Skeletal muscle tissue (tissue), 4 donors: ENCODE results near the gene DNM2. TPM values are rescaled to one million over a fixed set of nuclear protein-coding genes. Genes with fewer than 3 reads are reported as not detected.
A peak's percentile ranks its signal among the peaks of the same experiment; 100 is the strongest.
"Not testable (repeated sequence)": the region's sequence is repeated elsewhere in the genome, so short reads cannot be mapped to it uniquely, and the experiment has no call there.

Source experiments
- H3K27ac ChIP-seq: one replicate; pipeline ENCODE4 v1.7.0; 2013; ENCODE audit warnings: mild to moderate bottlenecking, low read depth, low read length, inconsistent platforms
- H3K27me3 ChIP-seq, 3 donors: one replicate each; pipeline ENCODE4 v1.7.0; 2013; ENCODE audit warnings: low read length in 3 of 3; ENCODE audit not compliant: control insufficient read depth in 3 of 3, insufficient read depth in 3 of 3
- H3K36me3 ChIP-seq, 3 donors: one replicate each; pipeline ENCODE4 v1.7.0; 2013; ENCODE audit warnings: low read length in 3 of 3; ENCODE audit not compliant: control insufficient read depth in 3 of 3, insufficient read depth in 3 of 3
- H3K4me1 ChIP-seq, 3 donors: one replicate each; pipeline ENCODE4 v1.7.0; 2013; ENCODE audit warnings: low read length in 3 of 3, mild to moderate bottlenecking in 3 of 3; ENCODE audit not compliant: control insufficient read depth in 3 of 3, insufficient read depth in 3 of 3
- H3K4me3 ChIP-seq, 3 donors: one replicate each; pipeline ENCODE4 v1.7.0; 2013; ENCODE audit warnings: low read length in 3 of 3
- H3K9ac ChIP-seq, 3 donors: one replicate each; pipeline ENCODE4 v1.7.0; 2013; ENCODE audit warnings: low read length in 3 of 3, mild to moderate bottlenecking in 3 of 3, moderate library complexity in 2 of 3, low read depth in 1 of 3
- H3K9me3 ChIP-seq, 3 donors: one replicate each; pipeline ENCODE4 v1.7.0; 2013; ENCODE audit warnings: low read length in 3 of 3; ENCODE audit not compliant: control insufficient read depth in 3 of 3
- total RNA-seq: library from RNA; depleted of rRNA; stranded (reverse); fragments of >200 nt; gene quantifications from one replicate; pipeline ENCODE4 v1.2.3, GENCODE V29; 2014
- donor health status: Osteomylitis.

The DNM2 gene
- total RNA-seq, 1 donor from 2014 or later: 54.8 TPM

- no peak overlapping the region for H3K27ac ChIP-seq
- H3K9ac ChIP-seq: no peak overlapping the region
- H3K27me3 ChIP-seq: peaks cover 0 to 5% (median 0%) of the 10 kb centered on the region in 3 donors
- H3K36me3 ChIP-seq: no peaks in the 10 kb centered on the region
- H3K9me3 ChIP-seq: no peaks in the 10 kb centered on the region
- H3K4me3 ChIP-seq: no peak overlapping the region
- peaks cover 0 to 2% (median 0%) of the 10 kb centered on the region in 3 donors for H3K4me1 ChIP-seq
Measured at GRCh38 chr19:10852098-10852800, 134.4 kb downstream of the DNM2 start.

- Histone ChIP-seq H3K4me3 (no peak overlapping the region), H3K9ac (no peak overlapping the region), H3K27ac (no peak overlapping the region), H3K27me3 (peaks cover 0 to 5% (median 0%) of the 10 kb centered on the region in 3 donors), H3K4me1 (peaks cover 0 to 2% (median 0%) of the 10 kb centered on the region in 3 donors), H3K36me3 (no peaks in the 10 kb centered on the region), H3K9me3 (no peaks in the 10 kb centered on the region)
Measured at GRCh38 chr19:10852941-10853340, 135.1 kb downstream of the DNM2 start.

GRCh38 chr19:10854350-10855089 is 136.6 kb downstream of the DNM2 start:
- Histone ChIP-seq H3K27ac (no peak overlapping the region), H3K36me3 (no peaks in the 10 kb centered on the region), H3K9me3 (no peaks in the 10 kb centered on the region), H3K9ac (no peak overlapping the region), H3K27me3 (no peaks in the 10 kb centered on the region), H3K4me3 (no peak overlapping the region), H3K4me1 (peaks cover 0 to 2% (median 0%) of the 10 kb centered on the region in 3 donors)

GRCh38 chr19:10855879-10856522 is 138.1 kb downstream of the DNM2 start:
- Histone ChIP-seq H3K4me3 (no peak overlapping the region), H3K36me3 (no peaks in the 10 kb centered on the region), H3K4me1 (no peaks in the 10 kb centered on the region), H3K27ac (no peak overlapping the region), H3K9me3 (no peaks in the 10 kb centered on the region), H3K27me3 (no peaks in the 10 kb centered on the region), H3K9ac (no peak overlapping the region)

- H3K36me3 ChIP-seq, H3K27me3 ChIP-seq, H3K9ac ChIP-seq, H3K27ac ChIP-seq, H3K9me3 ChIP-seq, H3K4me1 ChIP-seq, H3K4me3 ChIP-seq: not testable (repeated sequence)
Measured at GRCh38 chr19:10856899-10857298, 139.0 kb downstream of the DNM2 start.

- Histone ChIP-seq H3K4me1 (peaks cover 1 to 6% (median 4%) of the 10 kb centered on the region in 3 donors), H3K9ac (no peak overlapping the region), H3K36me3 (no peaks in the 10 kb centered on the region), H3K27me3 (no peaks in the 10 kb centered on the region), H3K4me3 (no peak overlapping the region), H3K27ac (no peak overlapping the region), H3K9me3 (no peaks in the 10 kb centered on the region)
Measured at GRCh38 chr19:10858204-10858828, 140.4 kb downstream of the DNM2 start.

GRCh38 chr19:10861103-10861651 is 143.3 kb downstream of the DNM2 start:
- Histone ChIP-seq H3K9ac (no peak overlapping the region), H3K9me3 (no peaks in the 10 kb centered on the region), H3K36me3 (no peaks in the 10 kb centered on the region), H3K27ac (no peak overlapping the region), H3K27me3 (no peaks in the 10 kb centered on the region), H3K4me1 (peaks cover 5 to 10% (median 7%) of the 10 kb centered on the region in 3 donors), H3K4me3 (no peak overlapping the region)

- Histone ChIP-seq H3K9ac (peak overlapping the region in 1 of 3 donors; percentile 16), H3K27ac (peak overlapping the region; percentile 18), H3K36me3 (no peaks in the 10 kb centered on the region), H3K4me1 (peaks cover 5 to 10% (median 7%) of the 10 kb centered on the region in 3 donors), H3K9me3 (no peaks in the 10 kb centered on the region), H3K27me3 (no peaks in the 10 kb centered on the region), H3K4me3 (no peak overlapping the region)
Measured at GRCh38 chr19:10862561-10863106, 144.8 kb downstream of the DNM2 start.

GRCh38 chr19:10863107-10863717 is 145.3 kb downstream of the DNM2 start:
- peak overlapping the region; percentile 18 for H3K27ac ChIP-seq
- H3K9ac ChIP-seq: peak overlapping the region in 1 of 3 donors; percentile 16
- H3K9me3 ChIP-seq: no peaks in the 10 kb centered on the region
- H3K4me3 ChIP-seq: peak overlapping the region in 1 of 3 donors; percentile 6
- peaks cover 5 to 10% (median 7%) of the 10 kb centered on the region in 3 donors for H3K4me1 ChIP-seq
- H3K27me3 ChIP-seq: no peaks in the 10 kb centered on the region
- H3K36me3 ChIP-seq: no peaks in the 10 kb centered on the region
